Tibial nerve (tissue), 4 donors: ENCODE data around the gene DAB1.

Experiments
- EP300 ChIP-seq, 2 donors: sonication (generic); formaldehyde crosslinking; IDR thresholded peaks; one replicate each; pipeline ENCODE4 v1.6.1; 2017; ENCODE audit warnings: antibody characterized with exemption in 2 of 2, mild to moderate bottlenecking in 1 of 2
- POLR2A ChIP-seq, 2 donors: fragments of 450-650 bp; IDR thresholded peaks; one replicate each; pipeline ENCODE4 v1.6.1; 2017; ENCODE audit warnings: antibody characterized with exemption in 2 of 2, mild to moderate bottlenecking in 2 of 2, moderate library complexity in 2 of 2
- TF ChIP-seq, protein P1 (sequence below), 5 experiments: fragments of 200-600 bp in 3 of 5; fragments of 450-650 bp in 2 of 5; sonication (generic) in 3 of 5; IDR thresholded peaks; one replicate each; pipeline ENCODE4 v1.5.1; 2016 to 2019; ENCODE audit warnings: antibody characterized with exemption in 5 of 5, mild to moderate bottlenecking in 3 of 5, moderate library complexity in 2 of 5

DNA sequence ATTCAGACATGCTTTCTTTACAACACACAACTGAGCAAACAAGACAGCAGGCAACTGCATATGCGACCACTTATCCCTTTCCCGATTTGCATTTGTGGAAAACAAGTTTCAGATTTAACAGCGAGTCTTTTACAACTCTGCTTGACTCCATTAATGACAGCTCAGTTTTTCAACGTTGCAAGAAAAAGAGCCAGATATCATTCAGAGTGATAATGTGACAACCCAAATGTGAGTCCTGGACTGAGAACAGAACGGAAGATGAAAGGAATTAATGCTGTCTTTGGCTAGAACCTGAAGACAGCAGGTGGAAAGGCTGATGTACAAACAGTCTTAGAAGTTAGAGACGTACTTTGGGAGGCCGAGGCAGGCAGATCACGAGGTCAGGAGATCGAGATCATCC, 375.0 kb downstream of the DAB1 start:
- TF ChIP-seq, protein P1, sequence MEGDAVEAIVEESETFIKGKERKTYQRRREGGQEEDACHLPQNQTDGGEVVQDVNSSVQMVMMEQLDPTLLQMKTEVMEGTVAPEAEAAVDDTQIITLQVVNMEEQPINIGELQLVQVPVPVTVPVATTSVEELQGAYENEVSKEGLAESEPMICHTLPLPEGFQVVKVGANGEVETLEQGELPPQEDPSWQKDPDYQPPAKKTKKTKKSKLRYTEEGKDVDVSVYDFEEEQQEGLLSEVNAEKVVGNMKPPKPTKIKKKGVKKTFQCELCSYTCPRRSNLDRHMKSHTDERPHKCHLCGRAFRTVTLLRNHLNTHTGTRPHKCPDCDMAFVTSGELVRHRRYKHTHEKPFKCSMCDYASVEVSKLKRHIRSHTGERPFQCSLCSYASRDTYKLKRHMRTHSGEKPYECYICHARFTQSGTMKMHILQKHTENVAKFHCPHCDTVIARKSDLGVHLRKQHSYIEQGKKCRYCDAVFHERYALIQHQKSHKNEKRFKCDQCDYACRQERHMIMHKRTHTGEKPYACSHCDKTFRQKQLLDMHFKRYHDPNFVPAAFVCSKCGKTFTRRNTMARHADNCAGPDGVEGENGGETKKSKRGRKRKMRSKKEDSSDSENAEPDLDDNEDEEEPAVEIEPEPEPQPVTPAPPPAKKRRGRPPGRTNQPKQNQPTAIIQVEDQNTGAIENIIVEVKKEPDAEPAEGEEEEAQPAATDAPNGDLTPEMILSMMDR (IDR thresholded peaks at IDR 0.05), result no peak
- TF ChIP-seq EP300 (IDR thresholded peaks at IDR 0.05), result no peak
- TF ChIP-seq POLR2A (IDR thresholded peaks at IDR 0.05), result no peak
